Measurements from ENCODE around the gene SLC37A3. TPM values are rescaled to one million over a fixed set of nuclear protein-coding genes. Genes with fewer than 3 reads are reported as not detected.
"Not testable (repeated sequence)": the region's sequence is repeated elsewhere in the genome, so short reads cannot be mapped to it uniquely, and the experiment has no call there.

Gene SLC37A3
- total and polyA plus RNA-seq, 8 donors: 36.2 to 58.5 (median 51.2) TPM

DNA sequence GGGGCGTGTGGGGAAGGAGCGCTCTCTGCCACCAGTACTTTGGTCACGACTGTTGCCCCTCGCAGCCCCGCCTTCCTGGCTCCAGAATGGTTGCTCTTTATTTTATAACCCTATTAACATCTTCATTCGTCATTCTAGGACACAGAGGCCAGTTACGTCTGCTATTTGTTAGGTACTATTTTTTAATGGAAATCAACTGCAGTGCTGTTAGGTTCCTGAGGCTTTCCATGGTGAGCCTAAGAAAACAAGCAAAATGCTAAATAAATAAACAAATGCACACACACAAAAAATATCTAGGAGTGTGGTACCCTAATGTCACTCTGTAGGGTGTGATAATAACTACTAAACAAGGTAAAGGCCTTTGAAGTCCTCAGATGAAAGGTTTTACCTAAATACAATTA, 71.1 kb downstream of the SLC37A3 start:
- no peak for DNase-seq
- Histone ChIP-seq H3K27me3 (no peaks in the 10 kb centered on the region), H3K27ac (no peak overlapping the region), H3K4me3 (no peak overlapping the region), H3K9me3 (no peaks in the 10 kb centered on the region), H3K36me3 (no peaks in the 10 kb centered on the region), H3K4me1 (peaks cover 0 to 12% of the 10 kb centered on the region in 2 donors)
- TF ChIP-seq, protein P1, sequence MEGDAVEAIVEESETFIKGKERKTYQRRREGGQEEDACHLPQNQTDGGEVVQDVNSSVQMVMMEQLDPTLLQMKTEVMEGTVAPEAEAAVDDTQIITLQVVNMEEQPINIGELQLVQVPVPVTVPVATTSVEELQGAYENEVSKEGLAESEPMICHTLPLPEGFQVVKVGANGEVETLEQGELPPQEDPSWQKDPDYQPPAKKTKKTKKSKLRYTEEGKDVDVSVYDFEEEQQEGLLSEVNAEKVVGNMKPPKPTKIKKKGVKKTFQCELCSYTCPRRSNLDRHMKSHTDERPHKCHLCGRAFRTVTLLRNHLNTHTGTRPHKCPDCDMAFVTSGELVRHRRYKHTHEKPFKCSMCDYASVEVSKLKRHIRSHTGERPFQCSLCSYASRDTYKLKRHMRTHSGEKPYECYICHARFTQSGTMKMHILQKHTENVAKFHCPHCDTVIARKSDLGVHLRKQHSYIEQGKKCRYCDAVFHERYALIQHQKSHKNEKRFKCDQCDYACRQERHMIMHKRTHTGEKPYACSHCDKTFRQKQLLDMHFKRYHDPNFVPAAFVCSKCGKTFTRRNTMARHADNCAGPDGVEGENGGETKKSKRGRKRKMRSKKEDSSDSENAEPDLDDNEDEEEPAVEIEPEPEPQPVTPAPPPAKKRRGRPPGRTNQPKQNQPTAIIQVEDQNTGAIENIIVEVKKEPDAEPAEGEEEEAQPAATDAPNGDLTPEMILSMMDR (IDR thresholded peaks at IDR 0.05): no peak
- no peak for ATAC-seq
- intact Hi-C loops (cut with DNase I): no loop called here

- no peak overlapping the region for H3K27ac ChIP-seq
- peak; percentile 98 for ATAC-seq
- intact Hi-C loops (cut with DNase I): no loop called here
Observed at GRCh38 chr7:140326116-140326928, 72.0 kb downstream of the SLC37A3 start.

DNA sequence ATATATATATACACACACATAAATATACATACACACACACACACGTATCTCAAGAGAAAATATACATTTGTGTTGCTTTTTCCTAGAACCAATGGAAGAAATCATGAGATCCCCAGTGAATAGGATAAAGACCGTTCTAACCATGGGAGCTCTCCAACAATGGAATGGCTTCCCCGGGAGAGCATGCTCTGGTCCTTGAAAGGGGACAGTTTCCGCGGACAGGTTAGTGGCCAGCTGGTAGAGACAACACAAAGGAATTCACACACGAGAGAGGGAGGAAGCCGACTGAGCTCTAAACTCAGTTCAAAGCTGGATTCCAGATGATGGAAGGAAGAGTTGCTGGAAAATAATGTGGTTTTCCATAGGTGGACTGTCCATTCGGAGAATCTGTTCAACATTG, 72.7 kb downstream of the SLC37A3 start:
- Histone ChIP-seq H3K27me3 (no peaks in the 10 kb centered on the region), H3K4me3 (no peak overlapping the region), H3K9me3 (no peaks in the 10 kb centered on the region), H3K4me1 (peaks cover 0 to 12% of the 10 kb centered on the region in 2 donors), H3K27ac (no peak overlapping the region), H3K36me3 (no peaks in the 10 kb centered on the region)
- no peak for DNase-seq
- ATAC-seq: no peak
- TF ChIP-seq, protein P1 (IDR thresholded peaks at IDR 0.05): no peak
- intact Hi-C loops (cut with DNase I): no loop called here

More at GRCh38 chr7:140326116-140326928, 72.0 kb downstream of the SLC37A3 start:
- Histone ChIP-seq H3K4me3 (no peak overlapping the region), H3K9me3 (no peaks in the 10 kb centered on the region), H3K27me3 (no peaks in the 10 kb centered on the region), H3K4me1 (peaks cover 0 to 12% of the 10 kb centered on the region in 2 donors), H3K36me3 (no peaks in the 10 kb centered on the region)
- peak in 3 of 4 donors; percentile 63 to 78 (median 71) for DNase-seq
- TF ChIP-seq, protein P1 (IDR thresholded peaks at IDR 0.05): peak; percentile 58 to 62

GRCh38 chr7:140324714-140325113, 73.6 kb downstream of the SLC37A3 start:
- Histone ChIP-seq H3K9me3 (no peaks in the 10 kb centered on the region), H3K4me1 (peaks cover 0 to 12% of the 10 kb centered on the region in 2 donors)
- TF ChIP-seq, protein P1 (IDR thresholded peaks at IDR 0.05): no peak

DNA sequence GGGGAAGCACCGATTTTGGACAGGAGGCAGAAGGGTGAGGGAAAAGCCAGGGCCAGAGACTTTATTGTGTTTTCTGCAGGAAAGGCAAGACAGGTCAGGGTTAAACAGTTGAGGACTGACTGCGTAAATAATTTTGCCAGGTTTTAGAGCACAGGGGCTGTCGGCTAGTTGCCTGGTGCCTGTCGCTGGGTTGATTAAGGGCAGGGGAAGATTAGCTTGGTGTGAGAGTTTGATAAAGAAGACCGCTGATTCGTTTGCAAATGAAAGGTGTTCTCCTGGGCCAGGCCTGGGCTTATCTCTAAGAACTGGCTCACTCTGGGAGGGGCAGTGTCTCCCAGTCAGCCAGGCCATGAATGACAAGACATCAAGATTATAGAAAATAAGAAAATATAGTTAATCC, 75.6 kb downstream of the SLC37A3 start:
- Histone ChIP-seq H3K27ac (no peak overlapping the region), H3K36me3 (no peaks in the 10 kb centered on the region), H3K27me3 (no peaks in the 10 kb centered on the region), H3K4me1 (peaks cover 0 to 21% of the 10 kb centered on the region in 2 donors), H3K4me3 (no peak overlapping the region), H3K9me3 (no peaks in the 10 kb centered on the region)
- TF ChIP-seq, protein P1 (IDR thresholded peaks at IDR 0.05): no peak
- no peak for DNase-seq
- intact Hi-C loops (cut with DNase I): no loop called here
- ATAC-seq: no peak

More at GRCh38 chr7:140324714-140325113, 73.6 kb downstream of the SLC37A3 start:
- no peaks in the 10 kb centered on the region for H3K27me3 ChIP-seq
- H3K27ac ChIP-seq: no peak overlapping the region
- no peak overlapping the region for H3K4me3 ChIP-seq
- ATAC-seq: no peak
- DNase-seq: no peak
- H3K36me3 ChIP-seq: no peaks in the 10 kb centered on the region
- intact Hi-C loops (cut with DNase I): no loop called here

DNA sequence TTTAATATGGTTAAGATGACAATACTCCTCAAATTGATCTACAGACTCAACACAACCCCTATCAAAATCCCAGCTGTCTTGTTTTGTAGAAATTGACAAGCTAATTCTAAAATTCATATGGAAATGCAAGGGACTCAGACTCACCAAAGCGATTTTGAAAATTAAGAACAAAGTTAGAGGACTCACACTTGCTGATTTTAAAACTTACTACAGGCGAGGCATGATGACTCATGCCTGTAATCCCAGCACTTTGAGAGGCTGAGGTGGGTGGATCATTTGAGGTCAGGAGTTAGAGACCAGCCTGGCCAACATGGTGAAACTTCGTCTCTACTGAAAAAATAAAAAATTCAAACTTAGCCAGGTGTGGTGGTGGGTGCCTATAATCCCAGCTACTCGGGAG, 78.3 kb downstream of the SLC37A3 start:
- H3K27ac ChIP-seq; intact Hi-C loops (cut with DNase I); H3K4me3 ChIP-seq; H3K27me3 ChIP-seq; H3K36me3 ChIP-seq; H3K9me3 ChIP-seq; DNase-seq; ATAC-seq: not testable (repeated sequence)
- peaks cover 12 to 34% of the 10 kb centered on the region in 2 donors for H3K4me1 ChIP-seq
